Pericardium fibroblast (primary cell): ENCODE data around the gene POLR2I. TPM values are rescaled to one million over a fixed set of nuclear protein-coding genes. Genes with fewer than 3 reads are reported as not detected.

ENCODE experiments used
- total RNA-seq: library from RNA; depleted of rRNA; stranded (reverse); fragments of >200 nt; gene quantifications from 2 replicates; pipeline ENCODE4 v1.2.3, GENCODE V29; 2015

The POLR2I gene
- 34.4 and 47.3 TPM in 2 replicates for total RNA-seq

GRCh38 chr19:36114721-36115452 is at the start of gene POLR2I:
POLR2I (minus strand) TSS chr19:36114875; CDS start chr19:36114856, 19 bp downstream.

GRCh38 chr19:36152352-36153091 is 37.8 kb upstream of the POLR2I start, which contains the start of gene COX7A1:
COX7A1 (minus strand) TSS chr19:36152447; CDS start chr19:36152407, 40 bp downstream.

DNA sequence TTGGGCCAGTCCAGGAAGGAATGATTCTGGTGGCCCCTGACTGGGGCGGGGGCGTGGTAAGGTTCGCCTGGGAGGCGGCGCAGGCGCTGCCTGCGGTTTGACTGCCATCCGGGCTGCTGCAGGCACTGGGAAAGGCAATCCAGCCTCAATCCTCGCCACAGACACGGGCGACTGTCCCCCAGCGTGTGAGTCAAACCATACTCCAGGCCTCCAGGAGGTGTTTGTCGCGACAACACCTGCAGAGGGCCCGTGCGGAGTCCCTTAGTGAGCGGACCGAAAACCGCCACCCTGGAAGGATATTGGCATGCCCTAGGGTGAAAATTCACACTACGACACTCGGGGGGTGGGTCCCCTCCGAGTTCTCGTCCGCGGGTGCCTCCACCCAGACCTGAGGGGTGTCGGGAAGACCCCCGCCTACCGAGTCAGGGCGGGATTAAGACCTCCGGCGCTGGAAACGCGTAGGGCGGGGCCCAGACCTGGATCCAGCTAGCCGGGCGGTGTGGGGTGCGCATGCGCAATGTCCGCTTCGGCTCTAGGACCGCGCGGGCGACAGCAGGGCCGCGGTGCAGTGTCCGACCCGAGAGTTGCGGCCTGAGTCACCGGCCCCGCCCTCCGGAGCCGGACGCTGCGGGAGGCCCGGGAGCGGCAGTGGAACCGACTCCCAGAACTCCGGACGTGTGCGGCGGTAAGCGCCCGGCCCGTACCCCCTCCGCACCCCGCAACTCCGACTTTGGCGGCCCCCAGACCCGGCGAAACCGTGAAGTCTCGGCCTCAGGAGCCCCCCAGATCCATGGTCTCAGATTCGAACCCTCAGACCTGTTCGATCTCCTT is 25.0 kb upstream of the POLR2I start, which contains the start of gene CAPNS1:
Gene CAPNS1 (plus strand): TSS at position 594 of the 831 bp plus-strand sequence. CDS start 946 bp downstream, outside the sequence.

GRCh38 chr19:36115453-36116343 is 1.0 kb upstream of the POLR2I start, which contains the start of gene TBCB:
TBCB (plus strand) TSS chr19:36115468; CDS start chr19:36115561, 93 bp downstream.

DNA sequence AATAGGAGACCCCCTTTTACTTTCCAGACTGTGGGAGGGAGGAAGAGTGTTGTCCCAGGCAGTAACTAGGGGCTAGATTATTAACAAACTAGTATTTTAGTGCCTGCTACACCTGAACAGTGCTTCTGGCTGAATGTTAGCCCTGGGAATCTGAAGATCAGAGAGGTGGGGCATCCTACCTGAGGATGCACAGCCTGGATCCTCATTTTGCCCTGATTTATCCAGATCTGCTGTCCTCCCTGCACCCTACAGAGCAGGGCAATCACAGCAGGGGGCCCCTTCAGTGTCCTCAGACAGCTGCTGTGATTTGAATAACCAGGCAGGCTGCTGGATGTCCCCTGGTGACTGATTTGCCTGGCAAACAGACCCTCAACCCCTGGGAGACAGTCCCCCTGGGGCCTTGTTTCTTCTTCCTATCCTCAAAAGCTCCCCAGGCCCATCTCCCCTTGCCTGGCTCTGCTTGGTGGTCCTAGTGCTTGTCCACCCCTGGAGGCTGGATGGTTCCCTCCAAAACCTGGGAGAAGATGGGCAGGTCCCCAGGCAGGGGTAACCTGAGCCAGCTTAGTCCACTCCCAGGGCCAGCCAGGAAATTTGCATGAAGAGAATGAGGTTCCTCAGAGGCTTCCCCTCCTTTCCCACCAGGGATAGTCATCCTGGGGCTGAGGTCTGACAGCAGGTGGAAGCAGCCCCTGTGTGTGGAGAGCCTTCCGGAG is 4.0 kb downstream of the POLR2I start, which contains the start of gene OVOL3:
Gene OVOL3 (plus strand): TSS at position 657 of the 713 bp plus-strand sequence. CDS start 60 bp downstream, outside the sequence.

Other genes starting within 250 kb of the POLR2I start
- gene APLP1, start 246.3 kb downstream of the POLR2I start, total RNA-seq: 8.9 and 27.8 TPM in 2 replicates
- gene NFKBID, start 214.3 kb downstream of the POLR2I start, total RNA-seq: 0.34 and 1.5 TPM in 2 replicates
- gene HCST, start 212.3 kb downstream of the POLR2I start, total RNA-seq: not detected in 2 replicates
- gene TYROBP, start 206.6 kb downstream of the POLR2I start, total RNA-seq: not detected in 2 replicates
- gene LRFN3, start 178.5 kb downstream of the POLR2I start, total RNA-seq: 8.6 and 9.7 TPM in 2 replicates
- 37.3 and 43.3 TPM in 2 replicates for gene SDHAF1, start 119.7 kb downstream of the POLR2I start, total RNA-seq
- 0.35 TPM in 1 of 2 replicates, not detected in the other for gene SYNE4, start 106.1 kb downstream of the POLR2I start, total RNA-seq
- gene ALKBH6, start 100.7 kb downstream of the POLR2I start, total RNA-seq: 20.9 and 23.7 TPM in 2 replicates
- 18.4 and 29.3 TPM in 2 replicates for gene CLIP3, start 82.0 kb downstream of the POLR2I start, total RNA-seq
- gene THAP8, start 60.6 kb downstream of the POLR2I start, total RNA-seq: 11.9 and 20.5 TPM in 2 replicates
- gene WDR62, start 60.0 kb downstream of the POLR2I start, total RNA-seq: 0.09 and 1.2 TPM in 2 replicates
- not detected in 2 replicates for gene OVOL3, start 3.7 kb downstream of the POLR2I start, total RNA-seq
- 159 and 271 TPM in 2 replicates for gene TBCB, start 593 bp upstream of the POLR2I start, total RNA-seq
- gene CAPNS1, start 25.2 kb upstream of the POLR2I start, total RNA-seq: 190 and 422 TPM in 2 replicates
- gene COX7A1, start 37.6 kb upstream of the POLR2I start, total RNA-seq: 17.6 and 22.8 TPM in 2 replicates
- gene ZNF565, start 99.8 kb upstream of the POLR2I start, total RNA-seq: 1.2 and 2.7 TPM in 2 replicates
- 49.5 and 60.3 TPM in 2 replicates for gene ZNF146, start 100.2 kb upstream of the POLR2I start, total RNA-seq